HEK293 (cell line): Measurements from ENCODE around the gene COL25A1.

ENCODE experiments used
- CTCF ChIP-seq: fragments of 450-650 bp; formaldehyde crosslinking; IDR thresholded peaks from 2 replicates; pipeline ENCODE4 v1.5.1; 2016; ENCODE audit warnings: missing biosample characterization, missing genetic modification characterization
- MZF1 ChIP-seq: fragments of 450-650 bp; formaldehyde crosslinking; IDR thresholded peaks from 2 replicates; pipeline ENCODE4 v1.5.1; 2017; ENCODE audit warnings: missing biosample characterization, missing genetic modification characterization, borderline replicate concordance
- TCF7L2 ChIP-seq: IDR thresholded peaks from 2 replicates; pipeline ENCODE4 v1.6.1; 2011; ENCODE audit warnings: low read depth, mild to moderate bottlenecking, inconsistent platforms, low read length, moderate library complexity, borderline replicate concordance
- TRIM28 ChIP-seq: IDR thresholded peaks from 2 replicates; pipeline ENCODE4 v1.6.1; 2011; ENCODE audit warnings: low read length, control low read depth, borderline replicate concordance
- ZBTB26 ChIP-seq: fragments of 450-650 bp; formaldehyde crosslinking; optimal IDR thresholded peaks from 2 replicates; pipeline ENCODE3; 2016; ENCODE audit warnings: missing biosample characterization, mild to moderate bottlenecking, missing genetic modification characterization
- ZFP41 ChIP-seq: fragments of 450-650 bp; formaldehyde crosslinking; IDR thresholded peaks from 2 replicates; pipeline ENCODE4 v1.5.1; 2016; ENCODE audit warnings: missing biosample characterization, missing genetic modification characterization, borderline replicate concordance
- ZNF10 ChIP-seq: fragments of 450-650 bp; formaldehyde crosslinking; IDR thresholded peaks from 2 replicates; pipeline ENCODE4 v1.5.1; 2017; ENCODE audit warnings: missing biosample characterization, missing genetic modification characterization
- ZNF16 ChIP-seq: fragments of 450-650 bp; formaldehyde crosslinking; IDR thresholded peaks from 2 replicates; pipeline ENCODE4 v1.5.1; 2016; ENCODE audit warnings: low read depth, missing biosample characterization, missing genetic modification characterization
- ZNF174 ChIP-seq: fragments of 450-650 bp; formaldehyde crosslinking; IDR thresholded peaks from 2 replicates; pipeline ENCODE4 v1.5.0; 2017; ENCODE audit warnings: missing biosample characterization, mild to moderate bottlenecking, missing genetic modification characterization
- ZNF221 ChIP-seq: fragments of 450-650 bp; formaldehyde crosslinking; IDR thresholded peaks from 2 replicates; pipeline ENCODE4 v1.5.1; 2017; ENCODE audit warnings: missing biosample characterization, missing genetic modification characterization, borderline replicate concordance
- ZNF473 ChIP-seq: fragments of 450-650 bp; formaldehyde crosslinking; IDR thresholded peaks from 2 replicates; pipeline ENCODE4 v1.5.1; 2017; ENCODE audit warnings: missing biosample characterization, missing genetic modification characterization
- ZNF785 ChIP-seq: fragments of 450-650 bp; formaldehyde crosslinking; IDR thresholded peaks from 2 replicates; pipeline ENCODE4 v1.5.1; 2016; ENCODE audit warnings: missing biosample characterization, missing genetic modification characterization

- TF ChIP-seq ZNF16 (no peak), ZNF221 (tag by site-specific recombination) (no peak), TRIM28 (no peak), CTCF (tag by site-specific recombination) (no peak), TCF7L2 (no peak), MZF1 (no peak), ZNF785 (tag by site-specific recombination) (no peak), ZNF174 (tag by site-specific recombination) (no peak), ZNF473 (tag by site-specific recombination) (no peak), ZNF10 (tag by site-specific recombination) (no peak), ZBTB26 (tag by site-specific recombination) (no peak), ZFP41 (tag by site-specific recombination) (no peak)
Measured at GRCh38 chr4:108978066-108978465, 324.4 kb downstream of the COL25A1 start.
